HK-2 (cell line): ENCODE data around the gene TPX2.

Experiments used
- DNase-seq: peaks from one replicate; pipeline ENCODE4 v3.0.0-alpha.2; 2018; ENCODE audit not compliant: unreplicated experiment

Gene TPX2

DNA sequence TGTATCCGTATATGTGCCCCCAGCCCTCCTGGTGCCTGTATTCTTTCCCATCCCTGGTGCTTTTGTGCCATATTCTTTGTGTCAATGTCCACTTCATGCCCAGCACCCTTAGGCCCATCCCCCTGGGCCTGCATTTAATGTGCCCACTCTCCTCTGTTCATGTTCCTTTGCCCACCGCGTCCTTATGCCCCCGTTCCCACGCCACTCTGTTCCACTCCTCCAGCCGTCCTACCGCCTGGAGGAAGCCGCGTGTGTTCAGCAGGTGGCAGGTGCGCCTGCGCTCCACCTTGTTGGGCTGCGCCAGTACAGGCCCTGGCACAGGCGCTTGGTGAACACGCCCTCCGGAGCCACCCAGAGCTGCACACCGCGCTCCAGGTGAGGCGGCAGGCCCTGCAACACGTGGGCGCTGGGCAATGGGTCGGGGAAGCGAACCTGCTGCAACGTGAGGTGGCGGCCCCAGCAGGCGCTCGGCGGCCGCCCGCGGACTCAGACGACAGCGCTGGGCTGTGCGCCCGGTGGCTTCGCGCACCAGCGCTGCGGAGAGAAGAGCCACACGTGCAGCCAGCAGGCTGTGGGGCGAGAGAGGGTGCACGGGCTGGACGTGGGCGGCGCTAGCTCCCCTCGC lies 110.3 kb downstream of the TPX2 start:
- no peak for DNase-seq
